Nephron progenitor cell (in vitro differentiated cells): ENCODE data around the gene SLC49A4.

Source experiments
- DNase-seq: peaks from one replicate; pipeline ENCODE4 v3.0.0; 2021
- H3K27ac Mint-ChIP-seq: 2 replicates; pipeline ENCODE4 v1.8.0; 2021; ENCODE audit warnings: mild to moderate bottlenecking, moderate library complexity, mixed read lengths
- H3K27me3 Mint-ChIP-seq: 2 replicates; pipeline ENCODE4 v1.8.0; 2021; ENCODE audit warnings: mild to moderate bottlenecking, low read depth, mixed read lengths; ENCODE audit not compliant: poor library complexity
- H3K36me3 Mint-ChIP-seq: 2 replicates; pipeline ENCODE4 v1.8.0; 2021; ENCODE audit warnings: low read depth, mixed read lengths
- H3K4me1 Mint-ChIP-seq: 2 replicates; pipeline ENCODE4 v1.8.0; 2021; ENCODE audit warnings: mixed read lengths
- H3K4me3 Mint-ChIP-seq: 2 replicates; pipeline ENCODE4 v1.8.0; 2021; ENCODE audit warnings: mild to moderate bottlenecking, moderate library complexity, mixed read lengths
- H3K9me3 Mint-ChIP-seq: 2 replicates; pipeline ENCODE4 v1.8.0; 2021; ENCODE audit warnings: mild to moderate bottlenecking, moderate library complexity, mixed read lengths
- TF ChIP-seq, protein P1 (sequence below): fragments of 200-600 bp; sonication (generic); IDR thresholded peaks from 2 replicates; pipeline ENCODE4 v1.5.0; 2021; ENCODE audit warnings: antibody characterized with exemption

The SLC49A4 gene

DNA sequence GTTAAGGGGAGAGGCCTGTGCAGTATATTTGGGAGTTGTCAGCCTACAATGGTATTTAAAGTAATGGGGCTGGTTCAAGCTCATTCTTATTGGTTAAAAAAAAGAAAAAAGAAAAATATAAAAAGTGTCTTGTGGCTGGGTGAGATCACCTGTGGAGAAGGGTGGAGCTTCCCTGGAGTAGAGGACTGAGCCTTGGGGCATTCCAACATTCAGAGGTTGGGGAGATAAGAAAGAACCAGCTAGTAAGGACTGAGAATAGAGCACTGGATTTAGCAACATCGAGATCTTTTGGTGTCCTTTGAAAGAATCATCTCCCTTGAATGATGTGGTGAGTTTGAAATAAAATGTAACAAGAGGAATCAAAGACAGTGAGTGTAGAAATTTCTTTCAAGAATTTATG is 5.2 kb downstream of the SLC49A4 start:
- no peak for DNase-seq
- no peaks in the 10 kb centered on the region for H3K27me3 Mint-ChIP-seq

DNA sequence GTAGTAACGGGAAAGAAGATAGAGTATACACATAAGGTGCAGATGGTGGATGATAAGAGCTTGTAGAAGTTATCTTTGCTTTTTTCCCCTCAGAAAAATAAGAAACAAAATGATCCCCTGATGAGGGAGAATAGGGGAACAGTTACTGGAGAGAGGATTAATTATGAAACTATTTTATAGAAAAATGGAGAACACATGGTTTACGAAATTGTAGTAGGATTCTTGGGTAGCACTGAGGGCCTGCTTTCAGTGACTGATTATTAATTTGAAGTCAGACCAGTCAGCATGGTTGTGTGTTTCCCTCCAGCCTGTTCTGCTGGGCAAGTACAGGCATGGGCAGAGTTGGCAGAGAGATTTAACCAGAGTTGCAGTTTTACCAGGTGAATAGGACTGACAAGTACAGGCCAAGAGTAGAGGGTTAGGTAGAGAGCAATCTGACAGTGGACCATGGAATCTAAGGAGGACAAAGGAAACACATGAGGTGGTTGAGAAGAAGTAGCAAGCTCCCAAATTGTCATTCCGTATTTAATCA is 5.9 kb downstream of the SLC49A4 start:
- H3K27me3 Mint-ChIP-seq = no peaks in the 10 kb centered on the region
- TF ChIP-seq, protein P1, sequence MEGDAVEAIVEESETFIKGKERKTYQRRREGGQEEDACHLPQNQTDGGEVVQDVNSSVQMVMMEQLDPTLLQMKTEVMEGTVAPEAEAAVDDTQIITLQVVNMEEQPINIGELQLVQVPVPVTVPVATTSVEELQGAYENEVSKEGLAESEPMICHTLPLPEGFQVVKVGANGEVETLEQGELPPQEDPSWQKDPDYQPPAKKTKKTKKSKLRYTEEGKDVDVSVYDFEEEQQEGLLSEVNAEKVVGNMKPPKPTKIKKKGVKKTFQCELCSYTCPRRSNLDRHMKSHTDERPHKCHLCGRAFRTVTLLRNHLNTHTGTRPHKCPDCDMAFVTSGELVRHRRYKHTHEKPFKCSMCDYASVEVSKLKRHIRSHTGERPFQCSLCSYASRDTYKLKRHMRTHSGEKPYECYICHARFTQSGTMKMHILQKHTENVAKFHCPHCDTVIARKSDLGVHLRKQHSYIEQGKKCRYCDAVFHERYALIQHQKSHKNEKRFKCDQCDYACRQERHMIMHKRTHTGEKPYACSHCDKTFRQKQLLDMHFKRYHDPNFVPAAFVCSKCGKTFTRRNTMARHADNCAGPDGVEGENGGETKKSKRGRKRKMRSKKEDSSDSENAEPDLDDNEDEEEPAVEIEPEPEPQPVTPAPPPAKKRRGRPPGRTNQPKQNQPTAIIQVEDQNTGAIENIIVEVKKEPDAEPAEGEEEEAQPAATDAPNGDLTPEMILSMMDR = no peak
- H3K9me3 Mint-ChIP-seq = peaks cover 4% of the 10 kb centered on the region
- H3K4me1 Mint-ChIP-seq = peaks cover 13% of the 10 kb centered on the region
- H3K36me3 Mint-ChIP-seq = peaks cover 30% of the 10 kb centered on the region
- H3K27ac Mint-ChIP-seq = no peak overlapping the region
- no peak overlapping the region for H3K4me3 Mint-ChIP-seq
- DNase-seq = no peak

More for the DNA sequence above, 5.2 kb downstream of the SLC49A4 start:
- Mint-ChIP-seq H3K9me3 (peaks cover 4% of the 10 kb centered on the region), H3K27ac (no peak overlapping the region), H3K36me3 (peaks cover 30% of the 10 kb centered on the region), H3K4me3 (no peak overlapping the region), H3K4me1 (peaks cover 17% of the 10 kb centered on the region)
- TF ChIP-seq, protein P1 = no peak

DNA sequence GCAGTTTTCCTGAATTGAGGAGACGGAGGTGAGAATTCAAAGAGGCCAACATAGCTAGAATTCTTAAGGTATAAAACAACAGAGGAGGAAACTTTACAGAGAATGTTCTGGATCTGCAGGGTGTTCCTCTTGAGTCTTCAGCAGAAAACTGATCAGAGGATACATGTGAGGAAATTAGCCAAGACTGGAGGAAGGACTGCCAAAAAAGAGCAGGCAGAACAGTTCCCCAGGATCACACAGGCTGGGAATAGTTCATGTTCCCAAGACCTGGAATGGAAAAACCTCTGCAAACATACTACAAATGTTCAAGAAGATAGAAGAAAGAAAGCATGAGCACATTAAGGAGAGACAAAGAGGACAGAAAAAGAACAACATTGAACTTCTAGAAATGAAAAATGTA is 7.5 kb downstream of the SLC49A4 start:
- Mint-ChIP-seq H3K27ac (peak overlapping the region; percentile 18), H3K27me3 (no peaks in the 10 kb centered on the region), H3K36me3 (peaks cover 25% of the 10 kb centered on the region), H3K4me1 (no peaks in the 10 kb centered on the region), H3K4me3 (no peak overlapping the region), H3K9me3 (no peaks in the 10 kb centered on the region)
- DNase-seq = no peak
- TF ChIP-seq, protein P1 = no peak

DNA sequence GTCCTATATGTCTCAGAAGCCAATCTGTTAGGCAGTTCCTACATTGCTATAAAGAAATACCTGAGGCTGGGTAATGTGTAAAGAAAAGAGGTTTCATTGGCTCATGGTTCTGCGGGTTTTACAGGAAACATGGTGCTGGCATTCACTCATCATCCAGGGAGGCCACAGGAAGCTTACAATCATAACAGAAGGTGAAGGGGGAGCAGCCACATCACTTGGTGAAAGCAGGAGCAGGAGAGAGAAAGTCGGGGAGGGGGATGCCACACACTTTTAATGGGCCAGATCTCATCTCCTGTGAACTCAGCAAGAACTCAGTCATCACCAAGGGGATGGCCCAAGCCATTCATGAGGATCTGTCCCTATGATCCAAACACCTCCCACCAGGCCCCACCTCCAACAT is 9.1 kb downstream of the SLC49A4 start:
- DNase-seq = no peak
- Mint-ChIP-seq H3K27me3 (no peaks in the 10 kb centered on the region), H3K27ac (peak overlapping the region; percentile 59), H3K4me3 (no peak overlapping the region), H3K36me3 (peaks cover 39% of the 10 kb centered on the region), H3K4me1 (no peaks in the 10 kb centered on the region), H3K9me3 (no peaks in the 10 kb centered on the region)
- TF ChIP-seq, protein P1 = no peak

DNA sequence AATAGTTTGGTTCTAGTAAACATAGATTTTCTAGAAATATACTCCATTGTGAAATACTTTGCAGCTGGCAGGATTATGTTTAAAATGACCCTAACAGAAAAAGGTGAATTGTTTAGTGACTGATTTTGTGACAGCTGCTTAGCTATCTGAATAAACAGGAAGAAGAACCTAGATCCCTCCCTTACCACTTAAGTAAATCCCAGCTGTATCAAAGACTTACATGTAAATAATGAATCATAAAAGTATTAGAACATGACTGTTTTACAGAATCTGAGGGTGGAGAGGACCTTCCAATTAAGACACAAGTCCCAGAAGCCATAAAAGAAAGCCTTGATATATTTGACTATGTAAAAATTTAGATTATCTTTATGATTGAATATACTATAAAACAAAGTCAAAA is 15.9 kb downstream of the SLC49A4 start:
- no peak overlapping the region for H3K4me3 Mint-ChIP-seq
- no peak for DNase-seq
- H3K36me3 Mint-ChIP-seq = peaks cover 39% of the 10 kb centered on the region
- TF ChIP-seq, protein P1 = no peak
- H3K27ac Mint-ChIP-seq = no peak overlapping the region
- no peaks in the 10 kb centered on the region for H3K4me1 Mint-ChIP-seq
- no peaks in the 10 kb centered on the region for H3K27me3 Mint-ChIP-seq
- no peaks in the 10 kb centered on the region for H3K9me3 Mint-ChIP-seq

DNA sequence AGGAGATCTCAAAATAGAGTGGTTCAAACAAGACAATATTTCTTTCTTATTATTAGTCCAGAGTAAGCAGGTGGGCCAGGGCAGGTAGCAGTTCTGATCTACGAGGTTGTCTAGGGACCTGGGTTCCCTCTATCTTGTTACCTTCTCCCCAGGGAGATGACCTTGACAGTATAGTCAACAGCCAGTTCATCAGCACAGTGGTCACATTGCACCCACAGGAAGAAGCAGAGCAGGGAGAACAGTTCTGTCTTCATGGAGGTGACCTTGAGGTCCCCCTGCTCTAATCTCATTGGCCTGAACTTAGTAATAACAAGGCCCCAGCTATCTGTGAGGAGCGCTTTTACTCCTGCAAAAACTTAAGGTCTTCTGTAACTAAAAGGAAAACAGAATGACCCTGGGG is 21.7 kb downstream of the SLC49A4 start:
- no peaks in the 10 kb centered on the region for H3K4me1 Mint-ChIP-seq
- no peaks in the 10 kb centered on the region for H3K9me3 Mint-ChIP-seq
- H3K4me3 Mint-ChIP-seq = no peak overlapping the region
- TF ChIP-seq, protein P1 = no peak
- no peaks in the 10 kb centered on the region for H3K27me3 Mint-ChIP-seq
- H3K36me3 Mint-ChIP-seq = peaks cover 38% of the 10 kb centered on the region
- no peak for DNase-seq
- H3K27ac Mint-ChIP-seq = no peak overlapping the region
